ENCODE measurements around the gene NADK. TPM values are rescaled to one million over a fixed set of nuclear protein-coding genes. Genes with fewer than 3 reads are reported as not detected.

NADK gene
- total and polyA plus RNA-seq, 2 of the 13 experiments (the other 11 are each of a cell fraction or from before 2014, with no cell fraction given): 56.6 to 60.1 TPM

GRCh38 chr1:1768249-1768992 lies 9.8 kb downstream of the NADK start (continued):
- TF ChIP-seq, protein P1, sequence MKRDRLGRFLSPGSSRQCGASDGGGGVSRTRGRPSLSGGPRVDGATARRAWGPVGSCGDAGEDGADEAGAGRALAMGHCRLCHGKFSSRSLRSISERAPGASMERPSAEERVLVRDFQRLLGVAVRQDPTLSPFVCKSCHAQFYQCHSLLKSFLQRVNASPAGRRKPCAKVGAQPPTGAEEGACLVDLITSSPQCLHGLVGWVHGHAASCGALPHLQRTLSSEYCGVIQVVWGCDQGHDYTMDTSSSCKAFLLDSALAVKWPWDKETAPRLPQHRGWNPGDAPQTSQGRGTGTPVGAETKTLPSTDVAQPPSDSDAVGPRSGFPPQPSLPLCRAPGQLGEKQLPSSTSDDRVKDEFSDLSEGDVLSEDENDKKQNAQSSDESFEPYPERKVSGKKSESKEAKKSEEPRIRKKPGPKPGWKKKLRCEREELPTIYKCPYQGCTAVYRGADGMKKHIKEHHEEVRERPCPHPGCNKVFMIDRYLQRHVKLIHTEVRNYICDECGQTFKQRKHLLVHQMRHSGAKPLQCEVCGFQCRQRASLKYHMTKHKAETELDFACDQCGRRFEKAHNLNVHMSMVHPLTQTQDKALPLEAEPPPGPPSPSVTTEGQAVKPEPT (CRISPR knock-in tag; IDR thresholded peaks at IDR 0.05; ENCODE audit: low read depth): no peak
- TF ChIP-seq, protein P2, sequence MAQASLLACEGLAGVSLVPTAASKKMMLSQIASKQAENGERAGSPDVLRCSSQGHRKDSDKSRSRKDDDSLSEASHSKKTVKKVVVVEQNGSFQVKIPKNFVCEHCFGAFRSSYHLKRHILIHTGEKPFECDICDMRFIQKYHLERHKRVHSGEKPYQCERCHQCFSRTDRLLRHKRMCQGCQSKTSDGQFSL (CRISPR knock-in tag; IDR thresholded peaks at IDR 0.05): no peak
- TF ChIP-seq, protein P3, sequence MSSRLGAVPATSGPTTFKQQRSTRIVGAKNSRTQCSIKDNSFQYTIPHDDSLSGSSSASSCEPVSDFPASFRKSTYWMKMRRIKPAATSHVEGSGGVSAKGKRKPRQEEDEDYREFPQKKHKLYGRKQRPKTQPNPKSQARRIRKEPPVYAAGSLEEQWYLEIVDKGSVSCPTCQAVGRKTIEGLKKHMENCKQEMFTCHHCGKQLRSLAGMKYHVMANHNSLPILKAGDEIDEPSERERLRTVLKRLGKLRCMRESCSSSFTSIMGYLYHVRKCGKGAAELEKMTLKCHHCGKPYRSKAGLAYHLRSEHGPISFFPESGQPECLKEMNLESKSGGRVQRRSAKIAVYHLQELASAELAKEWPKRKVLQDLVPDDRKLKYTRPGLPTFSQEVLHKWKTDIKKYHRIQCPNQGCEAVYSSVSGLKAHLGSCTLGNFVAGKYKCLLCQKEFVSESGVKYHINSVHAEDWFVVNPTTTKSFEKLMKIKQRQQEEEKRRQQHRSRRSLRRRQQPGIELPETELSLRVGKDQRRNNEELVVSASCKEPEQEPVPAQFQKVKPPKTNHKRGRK (CRISPR knock-in tag; IDR thresholded peaks at IDR 0.05): no peak
- TF ChIP-seq NFE2L2 (IDR thresholded peaks at IDR 0.05; ENCODE audit: low read length) (no peak), BCLAF1 (IDR thresholded peaks at IDR 0.05) (no peak), ZKSCAN8 (CRISPR knock-in tag; IDR thresholded peaks at IDR 0.05; ENCODE audit: borderline replicate concordance) (no peak), HBP1 (CRISPR knock-in tag; IDR thresholded peaks at IDR 0.05; ENCODE audit: low read depth) (no peak), ZSCAN31 (CRISPR knock-in tag; IDR thresholded peaks at IDR 0.05; ENCODE audit: low read depth) (no peak), HMGA1 (CRISPR knock-in tag; conservative IDR thresholded peaks at IDR 0.05) (no peak), SMC3 (IDR thresholded peaks at IDR 0.05; ENCODE audit: low read length) (no peak), HES4 (CRISPR knock-in tag; IDR thresholded peaks at IDR 0.05; ENCODE audit: borderline replicate concordance) (no peak), SOX6 (IDR thresholded peaks at IDR 0.05) (no peak), SOX6 (CRISPR knock-in tag; IDR thresholded peaks at IDR 0.05) (peak; percentile 85), ZNF615 (CRISPR knock-in tag; IDR thresholded peaks at IDR 0.05; ENCODE audit: borderline replicate concordance) (no peak; the same call in 1 of the 2 replicates), ZNF343 (CRISPR knock-in tag; IDR thresholded peaks at IDR 0.05) (no peak), TAF1 (CRISPR knock-in tag; IDR thresholded peaks at IDR 0.05) (no peak), ZNF614 (CRISPR knock-in tag; IDR thresholded peaks at IDR 0.05; ENCODE audit: borderline replicate concordance) (no peak), ZNF776 (CRISPR knock-in tag; IDR thresholded peaks at IDR 0.05) (no peak)
- TF ChIP-seq, protein P4, sequence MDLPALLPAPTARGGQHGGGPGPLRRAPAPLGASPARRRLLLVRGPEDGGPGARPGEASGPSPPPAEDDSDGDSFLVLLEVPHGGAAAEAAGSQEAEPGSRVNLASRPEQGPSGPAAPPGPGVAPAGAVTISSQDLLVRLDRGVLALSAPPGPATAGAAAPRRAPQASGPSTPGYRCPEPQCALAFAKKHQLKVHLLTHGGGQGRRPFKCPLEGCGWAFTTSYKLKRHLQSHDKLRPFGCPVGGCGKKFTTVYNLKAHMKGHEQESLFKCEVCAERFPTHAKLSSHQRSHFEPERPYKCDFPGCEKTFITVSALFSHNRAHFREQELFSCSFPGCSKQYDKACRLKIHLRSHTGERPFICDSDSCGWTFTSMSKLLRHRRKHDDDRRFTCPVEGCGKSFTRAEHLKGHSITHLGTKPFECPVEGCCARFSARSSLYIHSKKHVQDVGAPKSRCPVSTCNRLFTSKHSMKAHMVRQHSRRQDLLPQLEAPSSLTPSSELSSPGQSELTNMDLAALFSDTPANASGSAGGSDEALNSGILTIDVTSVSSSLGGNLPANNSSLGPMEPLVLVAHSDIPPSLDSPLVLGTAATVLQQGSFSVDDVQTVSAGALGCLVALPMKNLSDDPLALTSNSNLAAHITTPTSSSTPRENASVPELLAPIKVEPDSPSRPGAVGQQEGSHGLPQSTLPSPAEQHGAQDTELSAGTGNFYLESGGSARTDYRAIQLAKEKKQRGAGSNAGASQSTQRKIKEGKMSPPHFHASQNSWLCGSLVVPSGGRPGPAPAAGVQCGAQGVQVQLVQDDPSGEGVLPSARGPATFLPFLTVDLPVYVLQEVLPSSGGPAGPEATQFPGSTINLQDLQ (CRISPR knock-in tag; IDR thresholded peaks at IDR 0.05): no peak

Measured in HepG2 (cell line).